GM19099 (cell line): Measurements from ENCODE around the gene EPB41.

Source experiments
- POLR2A ChIP-seq: IDR thresholded peaks from 3 replicates; pipeline ENCODE4 v1.6.1; 2011; ENCODE audit warnings: low read depth; ENCODE audit not compliant: insufficient read length; ENCODE audit errors: extremely low read depth

The EPB41 gene

GRCh38 chr1:28887835-28888682 is 26.3 kb upstream of the EPB41 start:
- no peak for TF ChIP-seq POLR2A

- no peak for TF ChIP-seq POLR2A
Measured at GRCh38 chr1:28888915-28889314, 25.5 kb upstream of the EPB41 start.

- TF ChIP-seq POLR2A = no peak
Measured at GRCh38 chr1:28889357-28889756, 25.0 kb upstream of the EPB41 start.

GRCh38 chr1:28890435-28890834 is 23.9 kb upstream of the EPB41 start:
- no peak for TF ChIP-seq POLR2A

GRCh38 chr1:28890836-28891235 is 23.5 kb upstream of the EPB41 start:
- no peak for TF ChIP-seq POLR2A

GRCh38 chr1:28891256-28891655 is 23.1 kb upstream of the EPB41 start:
- no peak for TF ChIP-seq POLR2A

GRCh38 chr1:28893403-28894102 is 20.8 kb upstream of the EPB41 start:
- TF ChIP-seq POLR2A = no peak

GRCh38 chr1:28894785-28895184 is 19.6 kb upstream of the EPB41 start:
- no peak for TF ChIP-seq POLR2A

GRCh38 chr1:28895896-28896608 is 18.3 kb upstream of the EPB41 start:
- no peak for TF ChIP-seq POLR2A

GRCh38 chr1:28896609-28896986 is 17.8 kb upstream of the EPB41 start:
- no peak for TF ChIP-seq POLR2A

GRCh38 chr1:28897789-28898188 is 16.6 kb upstream of the EPB41 start:
- no peak for TF ChIP-seq POLR2A

GRCh38 chr1:28898405-28898881 is 15.9 kb upstream of the EPB41 start:
- TF ChIP-seq POLR2A = no peak

GRCh38 chr1:28899267-28899666 is 15.1 kb upstream of the EPB41 start:
- TF ChIP-seq POLR2A = no peak

- no peak for TF ChIP-seq POLR2A
Measured at GRCh38 chr1:28900562-28900961, 13.8 kb upstream of the EPB41 start.

- TF ChIP-seq POLR2A = no peak
Measured at GRCh38 chr1:28902738-28903137, 11.6 kb upstream of the EPB41 start.
